K562 (cell line): ENCODE data around the gene FCHSD1. TPM values are rescaled to one million over a fixed set of nuclear protein-coding genes. Genes with fewer than 3 reads are reported as not detected.

Experiments used
- CBFA2T2 ChIP-seq: fragments of 450-650 bp; conservative IDR thresholded peaks from 2 replicates; pipeline ENCODE4 v1.6.1; 2017; ENCODE audit warnings: mild to moderate bottlenecking
- CREB3 ChIP-seq: fragments of 450-650 bp; conservative IDR thresholded peaks from 2 replicates; pipeline ENCODE4 v1.6.1; 2016; ENCODE audit warnings: missing genetic modification characterization, low read depth, mild to moderate bottlenecking, missing compliant biosample characterization, moderate library complexity
- GMEB1 ChIP-seq: fragments of 250-450 bp; sonication (Bioruptor Pico); IDR thresholded peaks from 2 replicates; pipeline ENCODE4 v1.4.0; 2020; ENCODE audit warnings: mild to moderate bottlenecking
- GTF3C2 ChIP-seq: IDR thresholded peaks from 3 replicates; pipeline ENCODE4 v1.6.1; 2011; ENCODE audit warnings: borderline replicate concordance, mild to moderate bottlenecking, moderate library complexity; ENCODE audit not compliant: insufficient read length; ENCODE audit errors: extremely low read depth
- HNRNPH1 ChIP-seq: fragments of 200-400 bp; formaldehyde crosslinking; optimal IDR thresholded peaks from 2 replicates; pipeline ENCODE3; 2017; ENCODE audit warnings: low read depth, mild to moderate bottlenecking, low read length, moderate library complexity
- KAT2B ChIP-seq: IDR thresholded peaks from one replicate; pipeline ENCODE4 v1.6.1; 2012; ENCODE audit warnings: low read depth, mild to moderate bottlenecking, control low read depth, inconsistent platforms, low read length, moderate library complexity
- MAFF ChIP-seq: IDR thresholded peaks from 2 replicates; pipeline ENCODE4 v1.6.1; 2012; ENCODE audit warnings: low read length, improper control_type of control experiment
- MAZ ChIP-seq, 2 experiments: fragments of 450-650 bp in 1 of 2; sonication (generic) in 1 of 2; formaldehyde crosslinking; IDR thresholded peaks in 1 of 2; conservative IDR thresholded peaks in 1 of 2; 2 replicates each; pipeline versions ENCODE4 v1.4.0 to v1.5.0; 2020; ENCODE audit warnings: mild to moderate bottlenecking in 1 of 2, missing genetic modification reagents in 1 of 2
- POLR2AphosphoS5 ChIP-seq: IDR thresholded peaks from 2 replicates; pipeline ENCODE4 v1.6.1; 2011; ENCODE audit warnings: mild to moderate bottlenecking, low read depth, low read length, moderate library complexity; ENCODE audit not compliant: control insufficient read depth, insufficient read depth
- SFPQ ChIP-seq: fragments of 200-400 bp; formaldehyde crosslinking; IDR thresholded peaks from 2 replicates; pipeline ENCODE4 v1.6.1; 2017; ENCODE audit warnings: mild to moderate bottlenecking, low read depth, low read length, moderate library complexity
- ZBED1 ChIP-seq: IDR thresholded peaks from 2 replicates; pipeline ENCODE4 v1.6.1; 2014
- ZBTB7A ChIP-seq: IDR thresholded peaks from 2 replicates; pipeline ENCODE4 v1.6.1; 2011; ENCODE audit warnings: low read depth, mild to moderate bottlenecking, low read length, moderate library complexity, borderline replicate concordance; ENCODE audit not compliant: control insufficient read depth
- ZFP30 ChIP-seq: fragments of 250-450 bp; sonication (Bioruptor Pico); IDR thresholded peaks from 2 replicates; pipeline ENCODE4 v1.8.0; 2022; ENCODE audit warnings: moderate library complexity, mild to moderate bottlenecking, inconsistent platforms, borderline replicate concordance
- ZNF239 ChIP-seq: fragments of 250-450 bp; sonication (Bioruptor Pico); IDR thresholded peaks from 2 replicates; pipeline ENCODE4 v1.4.0; 2020; ENCODE audit warnings: mild to moderate bottlenecking
- ZNF445 ChIP-seq: fragments of 250-450 bp; sonication (Bioruptor Pico); IDR thresholded peaks from 2 replicates; pipeline ENCODE4 v1.4.0; 2020; ENCODE audit warnings: low read depth, mild to moderate bottlenecking, moderate library complexity
- ZNF512 ChIP-seq: IDR thresholded peaks from 2 replicates; pipeline ENCODE4 v1.6.1; 2016; ENCODE audit warnings: missing genetic modification characterization, missing compliant biosample characterization
- ZSCAN29 ChIP-seq: fragments of 450-650 bp; IDR thresholded peaks from 2 replicates; pipeline ENCODE4 v1.6.1; 2017
- polyA plus RNA-seq, 8 experiments: library from polyadenylated mRNA; depleted of rRNA in 4 of 8; stranded (reverse) in 5 of 8; unstranded in 3 of 8; fragments of >200 nt; fragmentation: Nextera tagmentation in 2 of 8; fragmentation: Illumina TruSeq in 1 of 8; extraction: Ambion mirVana in 2 of 8; extraction: Trizol in 1 of 8; gene quantifications; 2 replicates each; pipeline versions ENCODE4 v1.2.1 to v1.2.3, GENCODE V29; 2011 to 2014; ENCODE audit warnings: inconsistent platforms in 1 of 8, missing spikeins in 1 of 8
- total RNA-seq, 7 experiments: library from RNA; depleted of rRNA in 6 of 7; stranded (reverse); fragments of >200 nt in 6 of 7; fragmentation: Illumina TruSeq in 2 of 7; extraction: Trizol in 2 of 7; gene quantifications; 2 replicates each; pipeline versions ENCODE4 v1.2.1 to v1.2.3, GENCODE V29; 2011 to 2021; ENCODE audit warnings: low replicate concordance in 1 of 7

The FCHSD1 gene
- total and polyA plus RNA-seq, 9 of the 15 experiments (the other 6 are each of a cell fraction or from before 2014, with no cell fraction given) = 0.35 to 37.5 (median 13.6) TPM

- TF ChIP-seq SFPQ (no peak), HNRNPH1 (no peak), POLR2AphosphoS5 (no peak), ZBTB7A (peak; percentile 78; the same call in 1 of the 2 replicates), MAZ (CRISPR knock-in tag; conservative IDR thresholded peaks at IDR 0.05 in 1 of 2, IDR thresholded peaks at IDR 0.05 in 1 of 2) (peak; percentile 88 to 91), CBFA2T2 (no peak), ZNF239 (CRISPR knock-in tag) (no peak), ZFP30 (no peak), ZBED1 (no peak), ZSCAN29 (no peak), ZNF445 (no peak), KAT2B (no peak), GMEB1 (CRISPR knock-in tag) (no peak), CREB3 (tag) (0 out of 2 replicates have a peak, but pooled peaks have one; percentile 27), MAFF (no peak), GTF3C2 (no peak), ZNF512 (tag) (no peak)
These were observed 30.8 kb upstream of the FCHSD1 start, which contains the start of gene ARAP3 (continued) for GRCh38 chr5:141681695-141682641.
